ENCODE data around the gene PLEKHA4.

- no peak for TF ChIP-seq CTCF (conservative IDR thresholded peaks at IDR 0.05 in 1 of 2, IDR thresholded peaks at IDR 0.05 in 1 of 2; ENCODE audit: extremely low read depth in 1 of 2, insufficient read depth in 1 of 2, low read depth in 1 of 2, low read length in 2 of 2)
- no peak for TF ChIP-seq EZH2 (IDR thresholded peaks at IDR 0.05; ENCODE audit: borderline replicate concordance, low read length)
Observed at GRCh38 chr19:48878196-48879024, 10.0 kb upstream of the PLEKHA4 start.
